ENCODE data around the gene RGL2.

GRCh38 chr6:33272275-33273128, 26.2 kb downstream of the RGL2 start:
- TF ChIP-seq CTCF (IDR thresholded peaks at IDR 0.05) (no peak), POLR2AphosphoS5 (IDR thresholded peaks at IDR 0.05) (no peak)

All from esophagus muscularis mucosa (tissue), 3 donors.